ENCODE data around the gene CUX1. TPM values are rescaled to one million over a fixed set of nuclear protein-coding genes. Genes with fewer than 3 reads are reported as not detected.
A peak's percentile ranks its signal among the peaks of the same experiment; 100 is the strongest.

The CUX1 gene
- total and polyA plus RNA-seq, 2 of the 13 experiments (the other 11 are each of a cell fraction or from before 2014, with no cell fraction given) = 13.7 to 14.9 TPM

DNA sequence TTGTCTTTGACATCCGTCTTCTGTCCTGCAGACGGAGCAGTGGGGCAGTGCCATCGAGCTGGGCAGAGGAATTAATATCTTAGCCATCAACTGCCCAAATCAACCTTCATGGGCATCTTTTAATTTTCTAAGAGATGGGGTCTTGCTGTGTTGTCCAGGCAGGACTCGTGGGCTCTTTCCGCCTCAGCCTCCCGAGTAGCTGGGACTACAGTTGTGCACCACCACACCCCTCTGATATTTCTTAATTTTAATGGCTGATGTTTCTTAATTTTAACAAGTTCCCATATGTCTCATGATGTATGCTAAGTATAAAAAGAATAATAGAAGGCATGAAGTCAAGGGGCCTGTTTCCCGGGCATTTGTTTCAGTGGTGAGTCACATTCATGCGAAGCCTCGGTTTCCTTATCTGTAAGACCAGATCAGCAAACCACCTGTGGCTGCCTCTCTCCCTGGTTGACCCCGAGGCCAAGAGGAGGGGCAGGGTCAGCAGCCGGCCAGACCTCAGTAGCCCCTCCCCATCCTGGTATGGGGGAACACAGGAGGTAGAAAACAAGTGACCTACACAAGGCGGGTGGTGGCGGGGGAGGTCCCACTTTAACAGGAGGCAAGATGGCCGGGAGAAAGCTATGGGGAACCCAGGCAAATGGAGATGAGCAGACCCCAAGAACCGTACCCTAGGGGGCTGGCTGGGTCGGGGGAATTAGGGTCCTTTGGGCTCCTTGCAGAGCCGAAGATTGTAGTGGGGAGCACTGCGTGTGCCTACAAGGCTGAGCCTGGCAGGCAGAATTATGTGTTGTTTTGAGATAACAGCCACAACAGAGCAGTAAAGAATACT, 85.5 kb downstream of the CUX1 start:
- H2AFZ ChIP-seq (ENCODE audit: low read length) = no peak overlapping the region
- no peaks in the 10 kb centered on the region for H4K20me1 ChIP-seq (ENCODE audit: insufficient read depth, low read length)
- H3K4me3 ChIP-seq (replicated peaks in 1 of 3; ENCODE audit: insufficient read depth in 1 of 3, low read depth in 2 of 3, low read length in 3 of 3) = no peak overlapping the region
- 97% methylated on average over 16 of the region's 18 CpGs for WGBS (ENCODE audit: low lambda C conversion rate)
- H3K27me3 ChIP-seq (ENCODE audit: control insufficient read depth in 1 of 2, insufficient read depth in 2 of 2, low read length in 2 of 2) = no peaks in the 10 kb centered on the region
- no peaks in the 10 kb centered on the region for H3K9me3 ChIP-seq (ENCODE audit: low read length)
- H3K27ac ChIP-seq (ENCODE audit: extremely low read length, insufficient read depth, low read length) = no peak overlapping the region
- intact Hi-C loops (cut with micrococcal nuclease; ENCODE audit: unreplicated experiment) = no loop called here
- DNase-seq (ENCODE audit: low spot score) = no peak
- CTCF ChIA-PET (ENCODE audit: low intra/inter-chr PET ratio, low total read pairs) = no interaction called here
- no peaks in the 10 kb centered on the region for H3K36me3 ChIP-seq (replicated peaks in 1 of 2; ENCODE audit: control insufficient read depth in 1 of 2, insufficient read depth in 2 of 2, low read length in 2 of 2)
- BruUV-seq (replicated peaks) = no TSS peak
- H3K9ac ChIP-seq (ENCODE audit: insufficient read depth, low read depth, low read length) = no peak overlapping the region
- in situ Hi-C loops (cut with HindIII; ENCODE audit: extremely low pct_ligation_motif_present, low pct_unique_long_range_greater_than_20kb) = no loop called here
- H3K4me2 ChIP-seq (ENCODE audit: low read depth, low read length) = no peak overlapping the region
- ATAC-seq = no peak
- H3K4me1 ChIP-seq (ENCODE audit: insufficient read depth, low read length) = no peaks in the 10 kb centered on the region
- no peak for FAIRE-seq
- TF ChIP-seq, protein P1, sequence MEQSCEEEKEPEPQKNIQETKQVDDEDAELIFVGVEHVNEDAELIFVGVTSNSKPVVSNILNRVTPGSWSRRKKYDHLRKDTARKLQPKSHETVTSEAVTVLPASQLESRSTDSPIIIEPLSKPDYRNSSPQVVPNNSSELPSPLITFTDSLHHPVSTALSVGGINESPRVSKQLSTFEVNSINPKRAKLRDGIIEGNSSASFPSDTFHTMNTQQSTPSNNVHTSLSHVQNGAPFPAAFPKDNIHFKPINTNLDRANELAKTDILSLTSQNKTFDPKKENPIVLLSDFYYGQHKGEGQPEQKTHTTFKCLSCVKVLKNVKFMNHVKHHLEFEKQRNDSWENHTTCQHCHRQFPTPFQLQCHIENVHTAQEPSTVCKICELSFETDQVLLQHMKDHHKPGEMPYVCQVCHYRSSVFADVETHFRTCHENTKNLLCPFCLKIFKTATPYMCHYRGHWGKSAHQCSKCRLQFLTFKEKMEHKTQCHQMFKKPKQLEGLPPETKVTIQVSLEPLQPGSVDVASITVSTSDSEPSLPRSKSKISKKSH (CRISPR knock-in tag; IDR thresholded peaks at IDR 0.05; ENCODE audit: borderline replicate concordance) = no peak
- TF ChIP-seq ZNF121 (CRISPR knock-in tag; IDR thresholded peaks at IDR 0.05) = 0 out of 2 replicates have a peak, but pooled peaks have one; percentile 16
- no peak for TF ChIP-seq PCBP2 (optimal IDR thresholded peaks at IDR 0.05; ENCODE audit: low read depth, low read length, poor library complexity, severe bottlenecking)
- no peak for TF ChIP-seq JDP2 (CRISPR knock-in tag; IDR thresholded peaks at IDR 0.05; ENCODE audit: borderline replicate concordance)
- no peak for TF ChIP-seq ZNF710 (CRISPR knock-in tag; IDR thresholded peaks at IDR 0.05; ENCODE audit: borderline replicate concordance)
- POLR2A ChIA-PET = no interaction called here
- peaks cover 53% of the 10 kb centered on the region for H3K79me2 ChIP-seq (ENCODE audit: insufficient read depth, low read length)
